Lower leg skin (tissue), 3 donors: ENCODE measurements around the gene BIRC5.

ENCODE experiments used
- CTCF ChIP-seq, 3 donors: fragments of 450-650 bp; IDR thresholded peaks; one replicate each; pipeline ENCODE4 v1.5.1; 2016; ENCODE audit warnings: antibody characterized with exemption in 3 of 3, mild to moderate bottlenecking in 3 of 3, moderate library complexity in 2 of 3
- POLR2A ChIP-seq, 2 donors: fragments of 450-650 bp; IDR thresholded peaks; one replicate each; pipeline ENCODE4 v1.6.1; 2016 to 2017; ENCODE audit warnings: antibody characterized with exemption in 2 of 2, mild to moderate bottlenecking in 1 of 2, moderate library complexity in 1 of 2

- no peak for TF ChIP-seq POLR2A (IDR thresholded peaks at IDR 0.05)
- no peak for TF ChIP-seq CTCF (IDR thresholded peaks at IDR 0.05)
Observed at GRCh38 chr17:78230996-78231935, 17.2 kb downstream of the BIRC5 start, which contains the start of gene TMEM235.
